Measurements from ENCODE around the gene CNTROB.
A peak's percentile ranks its signal among the peaks of the same experiment; 100 is the strongest.

Gene CNTROB, protein sequence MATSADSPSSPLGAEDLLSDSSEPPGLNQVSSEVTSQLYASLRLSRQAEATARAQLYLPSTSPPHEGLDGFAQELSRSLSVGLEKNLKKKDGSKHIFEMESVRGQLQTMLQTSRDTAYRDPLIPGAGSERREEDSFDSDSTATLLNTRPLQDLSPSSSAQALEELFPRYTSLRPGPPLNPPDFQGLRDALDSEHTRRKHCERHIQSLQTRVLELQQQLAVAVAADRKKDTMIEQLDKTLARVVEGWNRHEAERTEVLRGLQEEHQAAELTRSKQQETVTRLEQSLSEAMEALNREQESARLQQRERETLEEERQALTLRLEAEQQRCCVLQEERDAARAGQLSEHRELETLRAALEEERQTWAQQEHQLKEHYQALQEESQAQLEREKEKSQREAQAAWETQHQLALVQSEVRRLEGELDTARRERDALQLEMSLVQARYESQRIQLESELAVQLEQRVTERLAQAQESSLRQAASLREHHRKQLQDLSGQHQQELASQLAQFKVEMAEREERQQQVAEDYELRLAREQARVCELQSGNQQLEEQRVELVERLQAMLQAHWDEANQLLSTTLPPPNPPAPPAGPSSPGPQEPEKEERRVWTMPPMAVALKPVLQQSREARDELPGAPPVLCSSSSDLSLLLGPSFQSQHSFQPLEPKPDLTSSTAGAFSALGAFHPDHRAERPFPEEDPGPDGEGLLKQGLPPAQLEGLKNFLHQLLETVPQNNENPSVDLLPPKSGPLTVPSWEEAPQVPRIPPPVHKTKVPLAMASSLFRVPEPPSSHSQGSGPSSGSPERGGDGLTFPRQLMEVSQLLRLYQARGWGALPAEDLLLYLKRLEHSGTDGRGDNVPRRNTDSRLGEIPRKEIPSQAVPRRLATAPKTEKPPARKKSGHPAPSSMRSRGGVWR

DNA sequence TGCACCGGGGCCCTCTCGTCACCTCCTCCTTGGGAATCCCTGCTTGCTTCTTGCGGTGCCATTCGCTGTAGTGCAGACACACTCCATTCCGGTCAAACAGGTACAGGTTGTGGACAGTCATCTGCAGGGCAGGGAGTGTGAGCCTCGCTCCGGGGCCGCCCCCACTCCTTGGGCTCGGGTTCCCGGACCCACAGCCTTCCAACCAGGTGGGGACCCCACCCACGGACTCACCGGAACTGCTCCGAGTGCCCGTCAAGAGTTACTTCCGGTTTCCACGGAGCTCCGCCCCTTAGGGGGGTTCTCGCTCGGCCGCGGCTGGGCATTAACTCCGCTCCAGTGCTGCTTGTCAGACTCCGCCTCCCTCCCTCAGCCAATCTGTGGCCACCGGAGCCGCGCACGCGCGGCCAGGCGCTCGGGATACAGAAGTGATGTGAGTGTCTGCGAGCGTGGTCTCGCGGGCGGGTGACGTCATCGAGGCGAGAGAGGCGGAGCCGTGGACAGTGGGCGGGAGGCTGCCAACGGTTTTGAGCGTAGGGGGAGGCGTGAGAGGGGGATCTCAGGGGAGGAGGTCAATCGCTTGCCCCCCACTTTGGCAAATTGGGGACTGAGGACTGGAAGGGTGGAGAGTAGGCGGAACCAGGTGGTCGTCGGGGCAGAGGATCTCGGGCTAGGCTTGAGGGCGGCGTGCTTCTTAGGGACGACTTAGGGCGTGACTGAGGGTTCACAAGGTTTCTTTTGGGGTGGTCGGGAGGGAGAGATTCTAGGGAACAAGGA is at the start of gene CNTROB, which contains the start of gene TRAPPC1:
Gene CNTROB, plus strand, starts transcription at position 498 of the 774 bp plus-strand sequence. CDS start 874 bp downstream, outside the sequence.
Gene TRAPPC1, minus strand, starts transcription at position 238 of the 774 bp plus-strand sequence. Its CDS starts 117 bp downstream, at position 121.
- peak; percentile 100 for DNase-seq

DNA sequence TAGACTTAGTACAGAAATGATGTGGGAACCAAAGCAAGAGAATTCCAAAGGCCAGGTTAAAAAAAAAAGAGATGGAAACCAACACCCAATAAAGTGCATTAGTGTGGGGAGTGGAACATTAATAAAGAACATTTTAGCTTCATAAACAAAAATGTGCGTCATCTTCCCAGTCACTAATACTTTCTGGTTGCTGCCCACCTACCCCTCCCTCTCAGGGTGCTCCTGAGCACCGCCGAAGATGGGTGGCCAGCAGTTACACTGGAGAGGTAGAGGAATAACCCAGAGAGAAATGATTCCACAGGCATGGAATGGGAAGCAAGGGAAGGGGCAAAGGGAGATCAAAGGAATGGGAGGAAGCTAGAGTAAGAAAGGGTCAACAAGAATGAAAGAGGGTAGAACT is 49.4 kb upstream of the CNTROB start:
- DNase-seq, result no peak

DNA sequence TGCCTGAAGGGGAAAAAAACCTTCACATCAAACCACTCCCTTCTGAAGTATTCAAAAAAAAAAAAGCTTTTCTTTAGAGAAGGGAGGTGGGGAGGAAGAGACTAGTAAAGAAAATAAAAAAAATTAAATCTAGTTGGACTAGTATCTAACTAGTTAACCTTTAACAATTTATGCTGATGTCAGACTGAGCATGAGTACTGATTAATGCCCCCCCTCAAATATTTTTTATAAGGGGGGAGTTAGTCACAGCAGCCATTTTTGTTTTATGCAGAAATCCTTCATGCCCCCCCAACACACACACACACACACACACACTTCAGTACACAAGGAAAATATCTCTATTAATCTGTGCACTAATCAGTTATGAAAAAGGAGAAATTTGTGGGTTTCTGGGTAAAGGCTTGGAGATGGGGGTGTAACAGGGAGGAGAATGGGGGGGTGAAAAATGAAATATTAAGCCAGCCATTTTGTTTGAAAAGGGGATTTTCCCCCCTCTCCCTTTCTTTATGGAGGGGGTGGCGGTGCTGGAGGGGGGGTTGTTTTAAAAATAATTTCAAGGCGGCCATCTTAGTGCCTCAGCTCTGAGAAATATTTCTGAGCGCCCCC is 48.1 kb upstream of the CNTROB start:
- peak; percentile 49 for DNase-seq

DNA sequence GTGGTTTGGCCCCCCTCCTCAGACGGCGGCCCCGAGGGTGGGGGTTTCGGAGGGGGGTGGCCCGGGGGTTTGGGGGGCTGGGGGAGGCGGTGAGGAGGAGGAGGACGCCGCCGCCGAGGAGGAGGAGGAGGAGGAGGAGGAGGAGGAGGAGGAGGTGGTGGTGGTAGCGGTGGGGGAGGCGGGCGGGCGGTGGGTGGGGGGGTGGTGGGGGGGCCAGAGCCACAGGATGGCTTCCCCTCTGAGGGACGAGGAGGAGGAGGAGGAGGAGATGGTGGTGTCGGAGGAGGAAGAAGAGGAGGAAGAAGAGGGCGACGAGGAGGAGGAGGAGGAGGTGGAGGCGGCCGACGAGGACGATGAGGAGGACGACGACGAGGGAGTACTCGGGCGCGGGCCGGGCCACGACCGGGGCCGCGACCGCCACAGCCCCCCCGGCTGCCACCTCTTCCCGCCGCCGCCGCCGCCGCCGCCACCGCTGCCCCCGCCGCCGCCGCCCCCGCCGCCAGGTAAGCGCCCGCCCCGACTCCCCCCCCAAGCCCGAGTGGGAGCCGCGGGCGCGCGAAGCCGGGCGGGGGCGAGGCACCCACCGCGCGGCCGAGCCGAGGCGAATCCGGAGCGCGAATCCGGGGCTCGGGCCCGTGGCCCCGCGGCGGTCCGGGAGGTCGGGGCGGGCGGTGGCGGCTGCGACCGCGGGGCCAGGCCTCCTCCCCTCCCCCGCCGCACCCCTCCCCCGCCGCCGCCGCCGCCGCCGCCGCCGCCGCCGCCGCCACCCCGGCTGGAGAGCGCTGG is 47.2 kb upstream of the CNTROB start:
- DNase-seq, result peak; percentile 59

DNA sequence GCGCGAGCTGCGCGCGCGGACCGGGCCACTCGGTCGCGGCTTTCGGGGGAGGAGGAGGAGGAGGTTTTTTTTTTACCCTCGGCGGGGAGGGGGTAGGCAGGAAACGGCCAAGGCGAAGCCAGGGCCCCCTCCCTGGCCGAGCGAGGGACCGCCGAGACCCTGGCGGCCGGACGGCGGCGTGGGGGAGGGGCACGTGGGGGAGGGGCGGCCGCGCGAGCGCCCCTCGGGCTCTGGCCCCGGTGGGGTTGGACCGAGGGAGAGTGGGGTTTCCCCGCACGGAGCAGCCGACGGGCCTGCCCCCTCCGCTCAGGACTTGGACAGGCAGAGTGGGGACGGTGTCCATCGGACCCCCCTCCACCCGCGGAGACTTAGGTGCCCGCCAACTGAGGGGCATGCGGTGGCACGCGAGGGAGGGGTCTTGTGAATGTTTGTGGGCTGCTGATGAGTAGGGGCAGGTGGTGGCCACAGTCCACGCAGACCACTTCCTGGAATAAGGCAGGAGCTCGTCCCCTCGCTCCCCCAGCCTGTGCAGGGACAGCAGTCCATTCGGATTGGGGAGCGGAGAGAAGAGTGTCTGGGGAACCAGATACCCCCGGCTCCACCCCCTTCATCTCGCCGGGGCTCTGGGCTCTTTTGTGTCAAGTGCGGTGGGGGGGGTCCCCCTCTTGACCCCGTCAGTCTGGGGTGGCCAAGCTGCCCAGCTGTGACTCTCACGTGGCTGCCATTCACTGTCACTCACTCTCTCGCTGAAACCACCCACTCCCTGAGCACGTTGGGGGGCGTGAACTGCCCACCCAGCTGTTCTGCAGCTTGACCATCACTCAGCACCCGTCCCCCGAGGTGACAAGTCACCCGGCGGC is 46.4 kb upstream of the CNTROB start:
- peak; percentile 76 for DNase-seq

DNA sequence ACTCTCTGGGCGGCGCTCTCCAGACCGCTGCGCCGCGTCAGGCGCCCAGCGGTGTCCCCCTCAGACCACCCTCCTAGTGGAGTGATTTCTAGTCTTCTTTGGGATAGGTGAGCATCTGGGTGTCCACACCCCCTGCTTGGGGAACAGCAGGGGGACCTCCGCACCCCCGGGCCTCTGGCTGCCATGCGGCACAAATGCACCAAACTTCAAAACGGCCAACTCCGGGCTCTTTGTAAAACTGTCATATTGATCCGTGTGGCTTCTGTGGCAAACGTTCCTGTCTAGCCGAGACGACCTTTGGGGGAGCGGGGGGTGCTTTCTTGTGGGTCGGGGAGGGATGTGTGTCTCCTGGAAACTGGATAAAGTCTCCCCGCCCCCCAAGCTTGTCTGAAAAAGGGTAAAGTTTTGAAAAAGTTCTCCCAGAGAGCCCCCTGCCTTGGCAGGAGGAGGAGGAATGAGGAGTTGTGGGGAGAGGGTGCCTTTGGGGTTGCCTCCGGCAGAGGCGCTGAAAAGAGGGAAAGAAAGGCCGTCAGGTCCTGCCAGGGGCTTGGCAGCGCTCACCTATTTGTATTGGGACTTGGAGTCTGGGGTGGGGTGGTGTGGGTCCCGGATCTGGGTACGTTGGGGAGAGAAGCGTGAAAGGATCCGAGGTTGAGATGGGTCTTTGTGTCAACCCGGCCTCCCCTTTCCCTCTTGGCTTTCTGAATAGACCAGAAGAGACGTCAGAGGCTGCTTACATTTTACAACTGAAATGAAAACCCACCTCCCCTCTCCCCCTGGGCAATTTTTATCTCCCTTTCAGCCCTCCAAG is 45.6 kb upstream of the CNTROB start:
- DNase-seq, result peak; percentile 71

DNA sequence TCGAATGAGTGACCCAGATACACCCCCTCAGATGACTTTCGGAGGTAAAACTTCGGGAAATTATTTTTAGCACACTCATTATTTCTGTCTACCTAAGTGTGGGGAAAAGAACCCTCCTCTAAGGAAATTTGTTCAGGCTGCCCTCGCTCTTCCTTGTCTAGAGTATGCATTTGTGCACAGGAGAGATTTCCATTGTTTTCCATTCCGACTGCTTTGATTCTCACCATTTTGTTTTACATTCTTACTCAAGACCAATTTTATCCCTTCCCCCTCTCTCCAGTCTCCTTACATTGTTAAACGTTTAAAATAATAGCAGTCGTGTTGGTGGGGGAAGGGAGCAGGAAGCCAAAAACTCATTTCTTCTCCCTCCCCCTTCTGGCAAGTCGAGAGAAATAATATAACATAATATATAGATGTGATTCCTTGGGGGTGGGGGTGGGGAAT is 44.9 kb upstream of the CNTROB start:
- no peak for DNase-seq

DNA sequence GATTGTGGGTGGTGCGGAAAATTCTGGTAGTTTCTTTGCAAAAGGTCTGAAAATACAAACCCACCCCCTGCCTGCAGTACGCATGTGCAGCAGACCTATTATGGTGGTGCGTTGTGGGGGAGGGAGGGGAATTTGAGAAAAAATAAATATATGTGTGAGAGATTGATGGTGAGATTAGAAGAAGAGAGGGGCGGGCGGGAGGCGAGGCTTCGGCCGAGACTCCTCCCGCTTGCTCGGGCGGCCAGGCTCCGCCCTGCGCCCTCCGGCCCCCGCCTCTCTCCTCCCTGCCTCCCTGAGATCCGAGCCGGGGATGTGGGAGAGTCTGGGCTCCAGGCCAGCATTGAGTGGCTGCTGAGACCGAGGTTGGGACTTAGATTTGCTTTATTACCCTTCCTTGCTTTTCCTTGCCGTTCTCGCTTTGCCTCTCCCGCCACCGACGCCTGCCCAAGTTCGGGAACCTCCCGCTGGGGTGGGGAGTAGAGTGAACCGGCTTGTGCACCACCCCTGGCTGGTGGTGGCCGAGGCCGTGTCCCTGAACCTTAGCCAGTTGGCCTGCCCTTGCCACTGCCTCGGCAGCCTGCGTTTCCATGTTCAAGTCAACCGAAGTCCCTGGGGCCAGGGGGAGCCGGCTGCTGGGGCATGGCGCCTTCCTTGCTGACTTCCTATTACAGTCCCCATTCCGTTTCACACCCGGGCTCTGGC is 44.4 kb upstream of the CNTROB start:
- DNase-seq, result peak; percentile 98

DNA sequence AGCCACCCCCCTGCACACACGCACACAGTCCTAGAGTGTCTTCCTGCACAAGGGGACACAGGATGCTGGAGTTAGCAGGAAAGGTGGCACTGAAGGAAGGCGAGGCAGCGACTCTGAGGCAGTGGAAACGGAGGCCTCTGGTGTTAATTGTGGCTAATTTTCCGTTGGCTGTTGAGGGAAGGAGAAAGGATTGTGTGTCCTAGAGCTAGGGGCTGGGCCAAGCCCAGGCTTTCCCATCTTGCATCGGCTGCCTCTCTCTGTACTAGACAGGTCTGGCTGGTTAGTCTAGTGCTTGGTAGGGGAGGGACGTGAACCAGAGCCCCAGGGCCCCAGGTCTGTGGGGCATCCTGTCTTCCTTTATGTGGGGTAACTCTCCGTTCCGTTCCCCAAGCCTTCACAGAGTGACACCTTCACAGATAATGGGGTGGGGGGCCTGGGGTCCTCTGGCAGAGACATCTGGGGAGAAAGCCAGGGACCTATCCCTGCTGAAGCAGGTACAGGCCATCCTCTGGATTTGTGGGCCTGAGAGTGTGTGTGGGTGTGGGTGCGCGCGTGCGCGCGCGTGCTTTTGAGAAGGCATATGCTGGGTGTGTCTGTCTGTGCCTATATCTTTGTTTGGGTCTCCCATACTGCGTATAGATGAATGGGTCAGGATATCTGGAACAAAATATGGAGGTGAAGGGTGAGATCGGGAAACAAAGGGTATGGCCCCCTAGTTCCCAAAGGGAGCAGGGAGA is 43.7 kb upstream of the CNTROB start, which contains the start of gene CHD3:
Gene CHD3, plus strand, starts transcription at position 606 of the 737 bp plus-strand sequence. CDS start 212 bp downstream, outside the sequence.
- no peak for DNase-seq

DNA sequence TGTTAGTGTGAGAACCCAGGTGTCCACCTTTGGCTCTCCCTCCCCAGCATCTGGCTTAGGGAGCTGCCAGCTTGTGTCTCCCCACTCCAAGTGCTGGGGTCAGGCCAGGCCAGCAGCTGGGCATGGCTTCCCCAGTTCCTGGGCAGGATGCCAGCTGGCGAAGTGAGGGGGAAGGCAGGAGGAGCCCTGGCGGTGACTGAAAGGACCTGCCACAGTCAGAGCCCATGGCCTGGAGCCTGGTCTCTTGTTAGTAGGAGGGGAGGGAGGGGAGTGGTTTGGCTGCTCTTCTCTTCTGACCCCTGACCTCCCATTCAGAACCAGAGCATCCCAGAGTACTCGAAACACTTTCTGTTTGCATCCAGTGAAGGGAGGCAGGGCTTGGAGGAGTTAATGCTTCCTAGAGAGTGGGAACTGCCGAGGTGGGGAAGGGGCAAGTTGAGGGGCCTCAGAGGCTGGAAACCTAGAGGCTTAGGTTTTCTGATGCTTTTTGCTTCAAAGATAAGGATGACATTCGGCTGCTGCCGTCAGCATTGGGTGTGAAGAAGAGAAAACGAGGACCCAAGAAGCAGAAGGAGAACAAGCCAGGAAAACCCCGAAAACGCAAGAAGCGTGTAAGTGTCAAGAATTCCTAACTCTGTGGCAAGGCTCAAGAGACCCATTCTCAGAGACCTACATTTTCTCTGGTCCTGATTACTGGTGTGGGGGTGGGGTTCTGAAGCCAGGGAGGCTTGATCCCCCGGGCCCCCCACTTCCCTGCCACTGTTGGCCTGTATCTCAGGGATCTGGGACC is 42.6 kb upstream of the CNTROB start:
- DNase-seq, result peak; percentile 96

DNA sequence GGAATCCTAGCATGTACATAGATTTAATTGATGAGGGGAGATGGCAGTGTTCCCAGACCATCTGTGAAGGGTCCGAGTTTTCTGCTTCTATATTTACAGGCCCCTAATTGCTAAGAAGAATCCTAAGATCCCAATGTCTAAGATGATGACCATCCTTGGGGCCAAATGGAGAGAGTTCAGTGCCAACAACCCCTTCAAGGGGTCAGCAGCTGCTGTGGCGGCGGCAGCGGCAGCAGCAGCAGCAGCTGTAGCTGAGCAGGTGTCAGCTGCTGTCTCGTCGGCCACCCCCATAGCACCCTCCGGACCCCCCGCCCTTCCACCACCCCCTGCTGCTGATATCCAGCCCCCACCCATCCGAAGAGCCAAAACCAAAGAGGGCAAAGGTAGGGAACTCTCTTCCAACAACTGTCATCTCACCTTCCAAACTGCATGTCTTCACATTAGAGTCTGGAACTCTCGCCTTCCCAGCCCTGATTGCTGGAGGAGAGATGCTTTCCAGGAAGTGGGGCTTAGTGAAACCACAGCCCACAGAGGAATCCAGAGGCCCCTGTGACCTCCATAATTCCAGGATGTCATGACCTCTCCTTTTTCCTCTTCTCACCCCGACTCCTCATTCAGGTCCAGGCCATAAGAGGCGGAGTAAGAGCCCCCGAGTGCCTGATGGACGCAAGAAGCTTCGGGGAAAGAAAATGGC is 38.7 kb upstream of the CNTROB start:
- DNase-seq, result peak; percentile 45

DNA sequence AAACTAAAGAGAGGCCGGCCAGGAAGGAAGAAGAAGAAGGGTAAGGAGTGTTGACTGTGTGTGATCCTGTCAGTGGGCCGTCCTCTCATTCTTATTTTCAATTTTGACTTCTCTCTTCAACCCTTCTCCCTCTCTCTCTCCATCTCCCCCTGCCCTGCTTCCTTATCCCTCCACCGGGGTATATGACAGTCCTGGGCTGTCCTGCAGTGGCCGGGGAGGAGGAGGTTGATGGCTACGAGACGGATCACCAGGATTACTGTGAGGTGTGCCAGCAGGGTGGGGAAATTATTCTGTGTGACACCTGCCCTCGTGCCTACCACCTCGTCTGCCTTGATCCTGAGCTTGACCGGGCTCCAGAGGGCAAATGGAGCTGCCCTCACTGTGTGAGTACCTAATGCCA is 37.8 kb upstream of the CNTROB start:
- DNase-seq, result no peak

DNA sequence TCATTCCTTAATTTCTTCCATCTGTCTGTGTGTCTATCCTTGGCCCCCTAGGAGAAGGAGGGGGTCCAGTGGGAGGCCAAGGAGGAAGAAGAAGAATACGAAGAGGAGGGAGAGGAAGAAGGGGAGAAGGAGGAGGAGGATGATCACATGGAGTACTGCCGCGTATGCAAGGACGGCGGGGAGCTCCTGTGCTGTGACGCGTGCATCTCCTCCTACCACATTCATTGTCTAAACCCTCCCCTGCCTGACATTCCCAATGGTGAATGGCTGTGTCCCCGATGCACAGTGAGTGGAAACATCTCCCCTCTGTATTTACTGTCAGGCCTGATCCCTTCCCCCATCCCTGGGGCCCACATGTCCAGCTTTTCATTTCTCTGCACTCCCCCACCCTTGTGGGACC is 37.1 kb upstream of the CNTROB start:
- peak; percentile 8 for DNase-seq

DNA sequence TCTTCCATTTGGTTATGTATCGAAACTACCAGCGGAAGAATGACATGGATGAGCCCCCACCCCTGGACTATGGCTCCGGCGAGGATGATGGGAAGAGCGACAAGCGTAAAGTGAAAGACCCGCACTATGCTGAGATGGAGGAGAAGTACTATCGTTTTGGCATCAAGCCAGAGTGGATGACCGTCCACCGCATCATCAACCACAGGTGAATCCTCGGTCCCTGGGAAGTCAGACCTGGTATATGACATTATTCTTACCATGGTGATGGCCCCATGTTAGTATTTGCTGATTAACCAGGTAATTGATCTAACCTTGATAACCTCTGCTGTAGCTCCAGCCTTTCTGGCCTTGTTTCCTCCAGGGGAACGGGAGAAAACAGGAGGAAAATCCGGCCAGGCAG is 34.9 kb upstream of the CNTROB start:
- peak; percentile 6 for DNase-seq

DNA sequence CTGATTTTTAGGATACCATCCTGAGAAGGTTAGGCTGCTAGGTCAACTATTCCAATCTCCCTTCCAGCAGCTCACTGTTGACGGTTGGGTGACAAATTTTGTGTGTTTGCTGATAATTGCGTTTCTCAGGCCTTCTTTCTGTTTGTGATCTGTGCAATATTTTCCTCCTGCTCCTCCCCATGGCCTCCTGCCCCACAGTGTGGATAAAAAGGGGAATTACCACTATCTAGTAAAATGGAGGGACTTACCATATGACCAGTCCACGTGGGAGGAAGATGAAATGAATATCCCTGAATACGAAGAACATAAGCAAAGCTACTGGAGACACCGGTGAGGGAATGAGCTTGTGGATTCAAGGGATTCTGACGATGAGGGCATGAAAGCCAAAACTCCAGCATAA is 34.2 kb upstream of the CNTROB start:
- peak; percentile 40 for DNase-seq

All from femur (tissue), 1 donor.